ENCODE measurements around the gene ST7L. TPM values are rescaled to one million over a fixed set of nuclear protein-coding genes. Genes with fewer than 3 reads are reported as not detected.

The ST7L gene
- total RNA-seq, 2 donors from 2014 or later, result 20.3 to 32.2 TPM

DNA sequence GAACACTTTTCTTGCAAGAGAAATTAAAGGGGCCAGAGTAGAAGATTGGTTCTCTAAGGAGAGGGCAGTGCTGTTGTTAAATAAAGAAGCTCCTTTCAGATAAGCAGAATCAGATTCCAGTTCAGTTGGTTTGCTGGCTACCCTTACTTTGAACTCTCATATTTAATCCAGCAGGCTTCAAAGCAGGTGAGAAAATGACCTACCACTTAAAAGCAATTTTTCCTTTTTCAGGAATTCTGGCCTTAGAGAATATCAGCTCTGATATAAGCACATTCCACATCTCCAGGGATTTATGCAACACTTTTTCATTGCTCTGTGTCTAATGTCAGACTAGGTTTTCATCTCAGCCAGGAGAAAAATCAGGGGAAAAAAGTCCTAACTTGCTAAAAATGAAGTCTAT is 81.5 kb downstream of the ST7L start:
- TF ChIP-seq, protein P1, sequence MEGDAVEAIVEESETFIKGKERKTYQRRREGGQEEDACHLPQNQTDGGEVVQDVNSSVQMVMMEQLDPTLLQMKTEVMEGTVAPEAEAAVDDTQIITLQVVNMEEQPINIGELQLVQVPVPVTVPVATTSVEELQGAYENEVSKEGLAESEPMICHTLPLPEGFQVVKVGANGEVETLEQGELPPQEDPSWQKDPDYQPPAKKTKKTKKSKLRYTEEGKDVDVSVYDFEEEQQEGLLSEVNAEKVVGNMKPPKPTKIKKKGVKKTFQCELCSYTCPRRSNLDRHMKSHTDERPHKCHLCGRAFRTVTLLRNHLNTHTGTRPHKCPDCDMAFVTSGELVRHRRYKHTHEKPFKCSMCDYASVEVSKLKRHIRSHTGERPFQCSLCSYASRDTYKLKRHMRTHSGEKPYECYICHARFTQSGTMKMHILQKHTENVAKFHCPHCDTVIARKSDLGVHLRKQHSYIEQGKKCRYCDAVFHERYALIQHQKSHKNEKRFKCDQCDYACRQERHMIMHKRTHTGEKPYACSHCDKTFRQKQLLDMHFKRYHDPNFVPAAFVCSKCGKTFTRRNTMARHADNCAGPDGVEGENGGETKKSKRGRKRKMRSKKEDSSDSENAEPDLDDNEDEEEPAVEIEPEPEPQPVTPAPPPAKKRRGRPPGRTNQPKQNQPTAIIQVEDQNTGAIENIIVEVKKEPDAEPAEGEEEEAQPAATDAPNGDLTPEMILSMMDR (IDR thresholded peaks at IDR 0.05), result no peak
- DNase-seq (ENCODE audit: low spot score), result no peak
- H3K27ac ChIP-seq, result no peak overlapping the region
- H3K4me1 ChIP-seq (ENCODE audit: control insufficient read depth in 1 of 2, low read depth in 2 of 2), result peaks cover 9 to 29% of the 10 kb centered on the region in 2 donors
- no peak overlapping the region for H3K4me3 ChIP-seq
- no peaks in the 10 kb centered on the region for H3K36me3 ChIP-seq
- H3K27me3 ChIP-seq (replicated peaks; ENCODE audit: insufficient read depth), result no peaks in the 10 kb centered on the region
- no peaks in the 10 kb centered on the region for H3K9me3 ChIP-seq
- ATAC-seq (ENCODE audit: insufficient number of reproducible peaks, low FRiP score, low read depth), result no peak

DNA sequence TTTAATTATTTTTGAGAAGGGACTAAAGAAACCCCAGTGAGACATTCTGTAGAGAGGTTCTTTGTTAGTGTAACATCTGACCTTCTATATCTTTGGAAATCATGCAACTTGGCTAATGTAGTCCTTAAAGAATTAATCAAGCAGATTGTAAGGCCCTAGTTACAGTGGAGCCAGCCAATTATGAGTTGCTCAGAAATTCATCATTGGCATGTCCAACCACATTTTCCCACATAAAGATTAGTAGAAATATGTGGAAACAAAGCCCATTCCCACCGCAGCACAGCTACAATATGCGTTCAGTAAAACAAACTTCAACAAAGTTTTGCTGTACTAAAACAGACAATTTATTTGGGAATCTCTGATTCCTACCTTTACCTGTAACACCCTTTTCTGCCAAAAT is 82.4 kb downstream of the ST7L start:
- H3K4me1 ChIP-seq (ENCODE audit: control insufficient read depth in 1 of 2, low read depth in 2 of 2), result peaks cover 9 to 29% of the 10 kb centered on the region in 2 donors
- DNase-seq (ENCODE audit: low spot score) (no peak), ATAC-seq (ENCODE audit: insufficient number of reproducible peaks, low FRiP score, low read depth) (no peak)
- H3K4me3 ChIP-seq, result no peak overlapping the region
- peaks cover under 1% of the 10 kb centered on the region for H3K36me3 ChIP-seq
- no peaks in the 10 kb centered on the region for H3K9me3 ChIP-seq
- H3K27me3 ChIP-seq (replicated peaks; ENCODE audit: insufficient read depth), result no peaks in the 10 kb centered on the region
- TF ChIP-seq, protein P1 (IDR thresholded peaks at IDR 0.05), result no peak
- no peak overlapping the region for H3K27ac ChIP-seq

DNA sequence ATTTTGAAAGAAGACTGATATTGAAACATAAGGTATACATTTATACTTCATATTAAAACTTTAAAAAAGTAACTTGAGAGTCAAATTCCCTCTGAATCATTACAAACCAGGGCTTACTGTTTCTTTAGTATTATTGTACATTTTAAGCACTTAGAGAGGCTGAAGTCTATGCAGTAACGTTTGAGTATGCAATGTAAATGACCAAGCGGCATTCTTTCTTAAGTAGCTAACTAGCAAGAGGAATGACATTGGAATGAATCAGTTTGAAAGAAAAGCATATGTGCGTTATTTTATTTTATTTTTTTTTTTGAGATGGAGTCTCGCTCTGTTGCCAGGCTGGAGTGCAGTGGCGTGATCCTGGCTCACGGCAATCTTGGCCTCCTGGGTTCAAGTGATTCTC is 85.9 kb downstream of the ST7L start:
- ATAC-seq (ENCODE audit: insufficient number of reproducible peaks, low FRiP score, low read depth) (no peak), DNase-seq (ENCODE audit: low spot score) (no peak)
- H3K4me3 ChIP-seq, result no peak overlapping the region
- H3K4me1 ChIP-seq (ENCODE audit: control insufficient read depth in 1 of 2, low read depth in 2 of 2), result peaks cover 6 to 7% of the 10 kb centered on the region in 2 donors
- TF ChIP-seq, protein P1 (IDR thresholded peaks at IDR 0.05), result no peak
- H3K27ac ChIP-seq, result no peak overlapping the region
- peaks cover 8% of the 10 kb centered on the region for H3K36me3 ChIP-seq
- no peaks in the 10 kb centered on the region for H3K27me3 ChIP-seq (replicated peaks; ENCODE audit: insufficient read depth)
- H3K9me3 ChIP-seq, result no peaks in the 10 kb centered on the region

DNA sequence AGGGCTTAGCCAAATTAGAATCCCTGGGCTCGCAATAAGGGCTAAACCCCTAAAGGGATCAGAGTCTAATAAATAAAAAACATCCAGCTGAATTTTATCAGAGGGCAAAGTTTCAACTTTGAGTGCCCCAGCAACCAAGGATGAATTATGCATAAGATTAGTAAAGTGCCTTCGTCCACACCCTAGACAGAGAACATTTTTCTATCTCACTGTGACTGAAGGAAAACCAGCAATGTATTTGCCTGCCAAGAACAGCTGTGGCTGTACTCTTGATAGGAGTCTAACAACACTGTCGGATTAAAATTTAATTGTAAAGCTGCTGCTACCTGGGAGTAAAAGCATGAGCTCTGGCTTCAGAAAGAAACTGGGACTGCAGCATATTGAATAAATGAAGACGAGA is 86.9 kb downstream of the ST7L start:
- no peaks in the 10 kb centered on the region for H3K9me3 ChIP-seq
- peaks cover 16% of the 10 kb centered on the region for H3K36me3 ChIP-seq
- H3K27me3 ChIP-seq (replicated peaks; ENCODE audit: insufficient read depth), result no peaks in the 10 kb centered on the region
- peaks cover 6 to 7% of the 10 kb centered on the region in 2 donors for H3K4me1 ChIP-seq (ENCODE audit: control insufficient read depth in 1 of 2, low read depth in 2 of 2)
- no peak overlapping the region for H3K27ac ChIP-seq
- DNase-seq (ENCODE audit: low spot score) (no peak), ATAC-seq (ENCODE audit: insufficient number of reproducible peaks, low FRiP score, low read depth) (no peak)
- TF ChIP-seq, protein P1 (IDR thresholded peaks at IDR 0.05), result no peak
- H3K4me3 ChIP-seq, result no peak overlapping the region

DNA sequence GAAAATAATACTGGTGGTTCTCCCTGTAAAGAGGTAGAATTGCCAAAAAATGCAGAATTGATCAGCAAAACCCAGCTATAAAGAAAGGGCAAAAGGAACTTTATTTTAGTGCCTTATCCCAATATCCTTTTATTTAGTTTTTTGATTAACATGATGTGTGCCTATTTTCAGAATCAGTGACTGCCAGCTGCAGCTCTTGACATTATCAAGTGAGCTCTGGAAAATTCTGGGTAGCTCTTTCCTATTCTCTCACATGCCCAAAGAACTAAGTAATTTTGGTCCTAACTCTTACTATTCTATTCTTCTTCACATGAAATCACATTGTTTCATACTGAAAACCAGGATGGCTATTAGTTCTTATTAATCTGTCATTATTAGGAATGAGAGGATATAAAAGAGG is 88.1 kb downstream of the ST7L start:
- ATAC-seq (ENCODE audit: insufficient number of reproducible peaks, low FRiP score, low read depth) (no peak), DNase-seq (ENCODE audit: low spot score) (no peak)
- Histone ChIP-seq H3K27me3 (replicated peaks; ENCODE audit: insufficient read depth) (no peaks in the 10 kb centered on the region), H3K36me3 (peaks cover 20% of the 10 kb centered on the region), H3K9me3 (no peaks in the 10 kb centered on the region), H3K4me3 (no peak overlapping the region), H3K4me1 (ENCODE audit: control insufficient read depth in 1 of 2, low read depth in 2 of 2) (no peaks in the 10 kb centered on the region), H3K27ac (no peak overlapping the region)
- TF ChIP-seq, protein P1 (IDR thresholded peaks at IDR 0.05), result no peak

Data from thoracic aorta (tissue), 2 donors.